HG03045 (cell line): Measurements from ENCODE around the gene VTI1A.

ENCODE experiments used
- ATAC-seq: cut with Tn5 transposase; IDR thresholded peaks from one replicate; pipeline ENCODE4 v1.9.1; 2021; ENCODE audit warnings: mild to moderate bottlenecking, moderate library complexity; ENCODE audit not compliant: unreplicated experiment

Gene VTI1A

GRCh38 chr10:112631501-112632400 lies 184.7 kb downstream of the VTI1A start:
- no peak for ATAC-seq

GRCh38 chr10:112634096-112634830 lies 187.2 kb downstream of the VTI1A start:
- ATAC-seq, result no peak

- no peak for ATAC-seq
These were observed 190.9 kb downstream of the VTI1A start for GRCh38 chr10:112637901-112638300.

GRCh38 chr10:112639298-112639697 lies 192.3 kb downstream of the VTI1A start:
- no peak for ATAC-seq

- ATAC-seq, result no peak
These were observed 193.6 kb downstream of the VTI1A start for GRCh38 chr10:112640638-112641037.

- no peak for ATAC-seq
These were observed 196.7 kb downstream of the VTI1A start for GRCh38 chr10:112643600-112644264.

GRCh38 chr10:112644265-112644645 lies 197.2 kb downstream of the VTI1A start:
- no peak for ATAC-seq

GRCh38 chr10:112649006-112649821 lies 202.2 kb downstream of the VTI1A start:
- ATAC-seq, result no peak

GRCh38 chr10:112649822-112650152 lies 202.8 kb downstream of the VTI1A start:
- ATAC-seq, result no peak

- no peak for ATAC-seq
These were observed 203.6 kb downstream of the VTI1A start for GRCh38 chr10:112650588-112651030.

- ATAC-seq, result no peak
These were observed 206.2 kb downstream of the VTI1A start for GRCh38 chr10:112653215-112653614.

GRCh38 chr10:112653851-112654250 lies 206.8 kb downstream of the VTI1A start:
- ATAC-seq, result no peak

- ATAC-seq, result no peak
These were observed 207.8 kb downstream of the VTI1A start for GRCh38 chr10:112654794-112655193.

- no peak for ATAC-seq
These were observed 208.7 kb downstream of the VTI1A start for GRCh38 chr10:112655722-112656121.

GRCh38 chr10:112658465-112658864 lies 211.4 kb downstream of the VTI1A start:
- no peak for ATAC-seq

- ATAC-seq, result no peak
These were observed 212.1 kb downstream of the VTI1A start for GRCh38 chr10:112658900-112659638.

GRCh38 chr10:112663234-112664125 lies 216.5 kb downstream of the VTI1A start:
- ATAC-seq, result no peak

- no peak for ATAC-seq
These were observed 219.1 kb downstream of the VTI1A start for GRCh38 chr10:112666094-112666493.

- ATAC-seq, result no peak
These were observed 223.0 kb downstream of the VTI1A start for GRCh38 chr10:112669989-112670388.
